ENCODE data around the gene HTR1B.

HTR1B gene

DNA sequence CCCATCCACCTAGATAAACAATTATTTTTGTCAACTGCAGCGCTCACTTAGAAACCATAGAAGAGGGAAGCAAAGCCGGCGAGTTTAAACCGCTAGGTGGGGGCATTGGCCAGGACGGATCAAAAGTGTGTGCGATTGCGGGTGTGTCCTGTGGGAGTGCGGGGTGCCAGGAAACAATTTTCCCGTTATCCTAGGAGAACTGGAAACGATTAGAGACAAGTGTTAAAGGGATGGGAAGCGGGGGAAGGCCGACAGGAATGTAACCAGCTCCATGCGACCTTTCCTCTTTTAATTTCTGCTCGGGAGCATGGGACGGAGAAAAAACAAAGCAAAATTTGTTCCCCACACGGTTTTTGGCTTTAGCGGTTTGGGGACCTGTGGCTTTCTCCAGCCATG, 2.8 kb upstream of the HTR1B start:
- H3K27ac ChIP-seq (ENCODE audit: low read depth, low read length) = no peak overlapping the region
- H3K4me2 ChIP-seq (ENCODE audit: low read length) = peak overlapping the region; percentile 80
- H3K36me3 ChIP-seq (ENCODE audit: control insufficient read depth, low read length) = no peaks in the 10 kb centered on the region
- no peaks in the 10 kb centered on the region for H3F3A ChIP-seq (ENCODE audit: control insufficient read depth, insufficient read depth)
- no peaks in the 10 kb centered on the region; the same call in 1 of the 2 replicates for H3K9me3 ChIP-seq (ENCODE audit: control insufficient read depth, insufficient read depth, low read length)
- H3K9me2 ChIP-seq (replicated peaks; ENCODE audit: control insufficient read depth, low read length) = no peaks in the 10 kb centered on the region; the same call in 1 of the 2 replicates
- peak overlapping the region; percentile 78 for H3K4me3 ChIP-seq (ENCODE audit: low read length)
- H4K20me1 ChIP-seq (ENCODE audit: control insufficient read depth, insufficient read depth, low read depth, low read length) = no peaks in the 10 kb centered on the region
- H3K27me3 ChIP-seq (ENCODE audit: control insufficient read depth, low read length) = no peaks in the 10 kb centered on the region
- H3K4me1 ChIP-seq (ENCODE audit: control insufficient read depth, low read length) = peaks cover 3% of the 10 kb centered on the region; the same call in 1 of the 2 replicates
- H3K79me2 ChIP-seq (ENCODE audit: control insufficient read depth, low read length) = no peaks in the 10 kb centered on the region
- TF ChIP-seq, protein P1, sequence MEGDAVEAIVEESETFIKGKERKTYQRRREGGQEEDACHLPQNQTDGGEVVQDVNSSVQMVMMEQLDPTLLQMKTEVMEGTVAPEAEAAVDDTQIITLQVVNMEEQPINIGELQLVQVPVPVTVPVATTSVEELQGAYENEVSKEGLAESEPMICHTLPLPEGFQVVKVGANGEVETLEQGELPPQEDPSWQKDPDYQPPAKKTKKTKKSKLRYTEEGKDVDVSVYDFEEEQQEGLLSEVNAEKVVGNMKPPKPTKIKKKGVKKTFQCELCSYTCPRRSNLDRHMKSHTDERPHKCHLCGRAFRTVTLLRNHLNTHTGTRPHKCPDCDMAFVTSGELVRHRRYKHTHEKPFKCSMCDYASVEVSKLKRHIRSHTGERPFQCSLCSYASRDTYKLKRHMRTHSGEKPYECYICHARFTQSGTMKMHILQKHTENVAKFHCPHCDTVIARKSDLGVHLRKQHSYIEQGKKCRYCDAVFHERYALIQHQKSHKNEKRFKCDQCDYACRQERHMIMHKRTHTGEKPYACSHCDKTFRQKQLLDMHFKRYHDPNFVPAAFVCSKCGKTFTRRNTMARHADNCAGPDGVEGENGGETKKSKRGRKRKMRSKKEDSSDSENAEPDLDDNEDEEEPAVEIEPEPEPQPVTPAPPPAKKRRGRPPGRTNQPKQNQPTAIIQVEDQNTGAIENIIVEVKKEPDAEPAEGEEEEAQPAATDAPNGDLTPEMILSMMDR (IDR thresholded peaks at IDR 0.05; ENCODE audit: low read depth, low read length, poor library complexity, severe bottlenecking) = peak; percentile 66
- no peak for TF ChIP-seq EZH2phosphoT487 (IDR thresholded peaks at IDR 0.05; ENCODE audit: borderline replicate concordance, low read length)

DNA sequence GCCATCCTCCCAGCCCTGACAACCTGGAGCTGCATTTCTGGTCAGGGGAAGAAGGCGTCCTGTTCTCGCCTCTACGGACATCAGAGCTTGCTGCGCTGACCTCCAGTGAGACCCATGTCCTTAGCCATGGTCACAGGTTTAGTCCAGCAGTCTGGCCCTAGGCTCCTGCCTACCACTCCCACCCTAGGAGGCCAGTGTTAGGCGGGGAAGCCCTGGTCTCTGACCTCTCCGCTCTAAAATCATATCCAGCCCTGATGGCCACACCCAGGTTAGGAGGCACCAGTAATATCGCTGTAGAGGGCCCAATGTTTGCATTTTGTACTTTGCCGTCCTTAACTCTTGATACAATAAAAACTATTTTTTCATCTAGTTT, 1.2 kb upstream of the HTR1B start:
- no peak overlapping the region for H3K4me2 ChIP-seq (ENCODE audit: low read length)
- no peaks in the 10 kb centered on the region for H3K79me2 ChIP-seq (ENCODE audit: control insufficient read depth, low read length)
- H3F3A ChIP-seq (ENCODE audit: control insufficient read depth, insufficient read depth) = no peaks in the 10 kb centered on the region
- no peak for TF ChIP-seq EZH2phosphoT487 (IDR thresholded peaks at IDR 0.05; ENCODE audit: borderline replicate concordance, low read length)
- TF ChIP-seq, protein P1 (IDR thresholded peaks at IDR 0.05; ENCODE audit: low read depth, low read length, poor library complexity, severe bottlenecking) = no peak
- H3K4me3 ChIP-seq (ENCODE audit: low read length) = no peak overlapping the region
- no peaks in the 10 kb centered on the region for H3K27me3 ChIP-seq (ENCODE audit: control insufficient read depth, low read length)
- H3K9me3 ChIP-seq (ENCODE audit: control insufficient read depth, insufficient read depth, low read length) = no peaks in the 10 kb centered on the region; the same call in 1 of the 2 replicates
- H3K4me1 ChIP-seq (ENCODE audit: control insufficient read depth, low read length) = peaks cover 3% of the 10 kb centered on the region; the same call in 1 of the 2 replicates
- no peaks in the 10 kb centered on the region for H3K36me3 ChIP-seq (ENCODE audit: control insufficient read depth, low read length)
- H4K20me1 ChIP-seq (ENCODE audit: control insufficient read depth, insufficient read depth, low read depth, low read length) = no peaks in the 10 kb centered on the region
- H3K9me2 ChIP-seq (replicated peaks; ENCODE audit: control insufficient read depth, low read length) = no peaks in the 10 kb centered on the region; the same call in 1 of the 2 replicates
- H3K27ac ChIP-seq (ENCODE audit: low read depth, low read length) = no peak overlapping the region

DNA sequence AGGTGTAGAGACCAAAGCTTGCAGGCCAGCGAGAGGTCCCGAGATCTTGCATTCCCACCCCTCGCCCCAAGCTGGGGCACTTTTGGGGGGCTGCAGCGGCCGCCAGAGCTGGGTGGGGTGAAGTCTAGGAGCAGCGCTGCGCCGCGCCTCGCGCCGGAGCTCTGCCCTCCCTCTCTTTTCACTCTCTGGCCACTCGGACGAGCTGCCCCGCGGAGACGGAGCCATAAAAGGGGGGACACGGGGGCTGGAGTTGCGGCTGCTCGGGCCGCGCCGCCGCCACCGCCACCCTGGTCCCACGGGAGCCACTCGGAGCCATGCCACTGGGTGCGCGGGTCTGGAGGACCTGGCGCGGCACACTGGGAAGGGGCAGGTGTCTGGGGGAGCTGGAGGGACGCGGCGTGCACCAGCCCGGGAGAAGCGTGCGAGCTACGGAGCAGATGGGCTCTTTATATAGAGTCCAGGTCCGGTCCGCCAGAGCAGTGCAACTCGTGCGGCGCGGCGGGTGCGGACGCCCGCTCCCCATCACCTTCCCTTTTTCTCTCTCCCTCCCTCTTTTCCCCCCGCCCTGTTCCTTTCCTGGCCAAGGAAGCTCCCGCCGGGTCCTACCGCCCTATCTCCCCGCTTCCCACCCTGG, 687 bp upstream of the HTR1B start:
- H3K27me3 ChIP-seq (ENCODE audit: control insufficient read depth, low read length) = no peaks in the 10 kb centered on the region
- no peak overlapping the region for H3K27ac ChIP-seq (ENCODE audit: low read depth, low read length)
- H3K9me3 ChIP-seq (ENCODE audit: control insufficient read depth, insufficient read depth, low read length) = no peaks in the 10 kb centered on the region; the same call in 1 of the 2 replicates
- no peaks in the 10 kb centered on the region; the same call in 1 of the 2 replicates for H3K9me2 ChIP-seq (replicated peaks; ENCODE audit: control insufficient read depth, low read length)
- H4K20me1 ChIP-seq (ENCODE audit: control insufficient read depth, insufficient read depth, low read depth, low read length) = no peaks in the 10 kb centered on the region
- H3F3A ChIP-seq (ENCODE audit: control insufficient read depth, insufficient read depth) = no peaks in the 10 kb centered on the region
- peaks cover 3% of the 10 kb centered on the region; the same call in 1 of the 2 replicates for H3K4me1 ChIP-seq (ENCODE audit: control insufficient read depth, low read length)
- no peak for TF ChIP-seq EZH2phosphoT487 (IDR thresholded peaks at IDR 0.05; ENCODE audit: borderline replicate concordance, low read length)
- TF ChIP-seq, protein P1 (IDR thresholded peaks at IDR 0.05; ENCODE audit: low read depth, low read length, poor library complexity, severe bottlenecking) = no peak
- H3K79me2 ChIP-seq (ENCODE audit: control insufficient read depth, low read length) = no peaks in the 10 kb centered on the region
- H3K36me3 ChIP-seq (ENCODE audit: control insufficient read depth, low read length) = no peaks in the 10 kb centered on the region
- H3K4me2 ChIP-seq (ENCODE audit: low read length) = no peak overlapping the region
- H3K4me3 ChIP-seq (ENCODE audit: low read length) = no peak overlapping the region

Data from DOHH2 (cell line).